Activated CD8-positive, alpha-beta memory T cell treated with anti-CD3 and anti-CD28 coated beads, Interleukin-2, amount 50 U/mL, for 1 hour (primary cell): ENCODE measurements around the gene DNM3.
"Not testable (repeated sequence)": the region's sequence is repeated elsewhere in the genome, so short reads cannot be mapped to it uniquely, and the experiment has no call there.

ENCODE experiments used
- DNase-seq: peaks from one replicate; pipeline ENCODE4 v3.0.0-alpha.2; 2020; ENCODE audit errors: extremely low read depth

DNM3 gene

DNA sequence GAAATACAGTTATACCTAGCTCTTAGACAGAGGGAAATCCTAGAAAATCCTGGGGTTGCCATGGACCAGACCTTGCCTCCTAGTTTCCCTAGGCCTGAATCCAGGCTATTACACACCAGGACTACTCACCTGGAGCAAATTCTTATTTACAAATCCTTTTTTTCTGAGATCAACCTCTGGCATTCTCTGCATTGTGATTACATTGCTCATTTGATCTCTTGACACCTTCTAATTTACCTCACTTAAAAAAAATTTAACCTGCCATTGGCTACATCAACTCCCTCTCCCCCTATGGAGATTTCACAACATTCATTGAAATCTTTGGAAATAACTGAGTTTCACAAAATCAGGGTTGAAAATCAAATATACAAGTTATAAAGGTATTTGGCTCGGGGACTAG, 576.3 kb downstream of the DNM3 start:
- no peak for DNase-seq

DNA sequence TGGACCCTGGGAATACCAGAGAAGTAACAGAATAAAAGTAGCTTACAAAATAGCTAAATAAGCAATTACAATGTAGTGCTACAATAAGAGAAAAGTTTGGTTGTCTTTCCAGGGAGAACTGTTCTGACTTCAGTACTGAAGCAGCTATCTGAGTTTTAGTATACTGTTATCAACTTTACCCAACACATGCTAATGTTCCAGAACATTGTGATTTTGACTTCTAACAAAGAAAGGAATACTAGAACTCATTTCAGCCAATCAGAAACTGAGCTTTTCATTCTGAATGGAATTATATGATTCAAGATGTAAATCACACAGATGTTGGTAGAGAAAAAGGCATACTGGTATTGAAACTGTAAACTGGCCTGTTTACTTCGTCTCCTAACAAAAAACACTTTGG, 579.1 kb downstream of the DNM3 start, which contains the start of gene C1orf105:
C1orf105 (plus strand) TSS at position 301 of the 400 bp plus-strand sequence. CDS start 201 bp downstream, outside the sequence.
- no peak for DNase-seq

DNA sequence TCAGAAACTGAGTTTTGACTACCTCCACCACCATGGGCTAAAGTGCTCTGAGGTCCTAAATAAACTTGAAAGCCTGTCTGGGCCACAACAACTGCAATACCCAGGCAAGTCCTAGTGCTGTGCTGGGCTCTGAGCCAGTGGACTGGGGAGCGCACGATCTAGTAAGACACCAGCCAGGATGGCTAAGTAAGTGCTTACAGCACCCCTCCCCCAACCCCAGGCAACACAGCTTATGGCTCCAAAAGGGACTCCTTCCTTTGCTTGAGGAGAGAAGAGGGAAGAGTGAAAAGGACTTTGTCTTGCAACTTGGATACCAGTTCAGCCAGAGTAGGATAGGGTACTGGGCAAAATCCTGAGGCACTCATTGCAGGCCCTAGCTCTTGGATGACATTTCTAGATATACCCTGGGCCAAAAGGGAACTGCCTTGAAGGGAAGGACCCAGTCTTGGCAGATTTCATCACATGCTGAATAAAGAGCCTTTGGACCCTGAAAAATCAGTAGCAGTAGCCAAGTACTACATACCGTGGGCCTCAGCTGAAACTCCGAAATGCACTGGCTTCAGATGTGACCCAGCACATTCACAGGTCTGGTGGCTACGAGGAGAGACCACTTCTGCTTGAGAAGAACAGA, 580.8 kb downstream of the DNM3 start:
- DNase-seq, result no peak

DNA sequence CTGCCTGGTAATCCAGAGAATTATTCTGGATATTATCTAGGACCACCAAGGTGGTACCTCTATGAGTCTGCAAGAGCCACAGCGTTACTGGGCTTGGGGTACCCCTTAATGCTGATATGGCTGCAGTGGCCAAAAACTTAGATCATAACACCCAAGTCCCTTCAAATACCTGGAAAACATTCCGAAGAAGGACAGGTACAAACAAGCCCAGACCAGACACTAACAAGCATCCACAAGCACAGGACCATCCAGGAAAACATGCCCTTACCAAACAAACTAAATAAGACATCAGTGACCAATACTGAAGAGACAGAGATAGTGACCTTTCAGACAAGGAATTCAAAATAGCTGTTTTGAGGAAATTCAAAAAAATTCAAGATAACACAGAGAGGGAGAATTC, 582.0 kb downstream of the DNM3 start:
- no peak for DNase-seq

DNA sequence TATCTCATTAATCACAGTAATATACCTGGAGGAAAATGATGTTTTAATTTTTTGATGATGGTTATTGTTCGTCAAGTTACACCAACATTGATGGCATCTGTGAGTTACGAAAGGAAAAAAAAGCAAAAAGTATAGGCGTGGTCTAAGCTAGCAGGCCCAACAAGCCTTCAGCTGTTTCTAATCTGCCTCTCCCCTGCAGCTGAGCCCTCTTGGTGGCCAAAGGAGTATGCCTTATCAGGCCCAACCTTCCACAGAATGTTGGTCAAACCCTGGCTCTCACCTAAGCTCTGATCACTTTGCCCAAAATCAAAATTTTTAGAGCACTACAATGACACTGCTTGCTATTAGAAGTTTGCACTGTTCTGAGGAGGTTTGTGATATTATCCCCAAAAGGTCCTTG, 584.0 kb downstream of the DNM3 start:
- no peak for DNase-seq

DNA sequence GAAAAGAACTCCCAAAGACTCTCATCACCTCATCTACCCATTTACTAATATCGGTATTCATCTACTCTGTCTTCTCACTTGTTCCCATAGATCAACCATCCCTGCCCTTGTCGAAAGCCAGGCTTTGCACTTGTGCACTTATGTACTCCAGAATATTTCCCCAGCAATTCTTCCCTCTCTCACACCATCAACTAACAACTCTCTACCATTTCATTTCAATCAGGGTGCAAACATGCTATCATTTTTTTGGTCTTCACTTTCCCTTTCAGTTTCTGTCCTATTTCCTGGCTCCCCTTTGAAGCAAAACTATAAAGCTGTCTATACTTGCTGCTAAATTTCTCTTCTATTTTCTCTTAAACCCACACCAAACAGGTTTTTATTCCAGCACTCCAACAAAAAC, 585.9 kb downstream of the DNM3 start:
- no peak for DNase-seq

DNA sequence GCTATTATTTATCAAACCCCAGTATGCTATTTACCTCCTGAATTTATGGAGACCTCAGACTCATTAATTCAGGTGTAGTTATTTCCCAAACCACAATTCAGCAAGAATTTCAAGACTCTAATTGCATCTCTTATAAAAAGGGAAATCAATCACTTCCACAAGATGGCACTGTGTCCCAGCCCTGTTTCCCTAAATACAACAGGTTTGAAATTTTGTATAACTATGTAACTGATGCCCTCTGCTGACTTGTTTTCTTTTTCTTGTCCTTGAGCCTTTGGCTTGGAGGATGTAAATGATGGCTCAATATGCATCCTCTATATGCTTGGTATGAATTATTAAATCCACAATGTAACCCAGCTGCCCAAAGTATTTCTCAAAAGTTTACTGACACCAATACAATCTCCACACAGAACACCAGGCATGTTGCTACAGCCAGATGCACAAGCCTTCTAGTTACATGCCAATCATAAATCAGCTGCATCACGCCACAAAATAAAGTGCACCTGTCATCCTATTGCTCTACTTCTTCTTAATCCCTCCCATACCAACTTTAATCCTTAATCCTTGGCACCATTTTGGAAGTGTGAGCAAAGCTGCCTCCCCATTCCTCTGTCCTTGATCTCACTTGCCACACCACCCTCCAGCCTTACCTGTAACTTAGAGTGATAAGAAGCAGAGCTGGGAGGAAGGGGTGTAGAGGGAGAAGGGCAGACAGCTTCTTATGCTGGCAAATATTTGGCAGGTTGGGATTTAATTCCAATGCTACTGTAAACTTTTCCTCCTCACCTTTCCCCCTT, 588.2 kb downstream of the DNM3 start:
- no peak for DNase-seq

DNA sequence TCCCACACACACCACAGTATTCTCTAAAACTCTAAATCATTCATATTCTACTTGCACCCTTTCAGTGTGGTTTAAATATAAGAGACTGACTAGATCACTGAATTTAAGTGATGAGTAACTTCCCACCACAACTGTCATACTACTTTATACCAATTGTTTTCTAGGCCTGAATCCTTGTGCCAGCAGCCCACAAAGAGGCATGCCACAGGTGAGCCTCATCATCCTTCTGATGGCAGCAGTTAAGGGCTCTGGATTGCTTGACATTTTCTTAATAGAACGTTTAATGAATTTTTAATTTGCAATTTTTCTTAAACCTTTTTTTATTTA, 588.8 kb downstream of the DNM3 start:
- no peak for DNase-seq

DNA sequence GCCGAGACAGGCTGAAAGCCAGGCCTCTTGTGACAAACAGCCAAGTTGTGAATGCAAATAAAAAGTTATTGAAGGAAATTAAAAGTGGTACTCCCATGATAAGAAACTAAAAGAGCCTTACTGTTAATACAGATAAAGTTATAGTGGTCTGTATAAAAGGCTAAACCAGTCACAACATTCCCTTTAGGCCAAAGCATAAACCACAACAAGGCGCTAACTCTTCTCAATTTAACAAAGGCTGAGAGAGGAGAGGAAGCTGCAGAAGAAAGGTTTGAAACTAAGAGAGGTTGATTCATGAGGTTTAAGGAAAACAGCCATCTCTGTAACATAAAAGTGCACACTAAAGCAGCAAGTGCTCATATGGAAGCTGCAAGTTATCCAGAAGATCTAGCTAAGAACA, 589.9 kb downstream of the DNM3 start:
- DNase-seq, result no peak

DNA sequence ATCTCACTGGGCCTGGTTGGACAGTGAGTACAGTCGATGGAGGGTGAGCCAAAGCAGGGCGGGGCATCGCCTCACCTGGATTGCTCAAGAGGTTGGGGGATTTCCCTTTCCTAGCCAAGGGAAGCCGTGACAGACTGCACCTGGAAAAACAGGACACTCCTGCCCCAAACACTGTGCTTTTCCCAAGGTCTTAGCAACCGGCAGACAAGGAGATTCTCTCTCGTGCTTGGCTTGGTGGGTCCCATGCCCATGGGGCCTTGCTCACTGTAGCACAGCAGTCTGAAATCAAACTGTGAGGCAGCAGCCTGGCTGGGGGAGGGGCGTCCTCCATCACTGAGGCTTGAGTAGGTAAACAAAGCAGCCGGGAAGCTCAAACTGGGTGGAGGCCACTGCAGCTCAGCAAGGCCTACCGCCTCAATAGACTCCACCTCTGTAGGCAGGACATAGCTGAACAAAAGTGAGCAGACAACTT, 590.5 kb downstream of the DNM3 start:
- no peak for DNase-seq

DNA sequence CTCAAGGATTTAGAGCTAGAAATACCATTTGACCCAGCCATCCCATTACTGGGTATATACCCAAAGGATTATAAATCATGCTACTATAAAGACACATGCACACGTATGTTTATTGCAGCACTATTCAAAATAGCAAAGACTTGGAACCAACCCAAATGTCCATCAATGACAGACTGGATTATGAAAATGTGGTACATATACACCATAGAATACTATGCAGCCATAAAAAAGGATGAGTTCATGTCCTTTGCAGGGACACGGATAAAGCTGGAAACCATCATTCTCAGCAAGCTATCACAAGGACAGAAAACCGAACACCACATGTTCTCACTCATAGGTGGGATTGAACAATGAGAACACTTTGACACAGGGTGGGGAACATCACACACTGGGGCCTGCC, 595.9 kb downstream of the DNM3 start:
- not testable (repeated sequence) for DNase-seq

DNA sequence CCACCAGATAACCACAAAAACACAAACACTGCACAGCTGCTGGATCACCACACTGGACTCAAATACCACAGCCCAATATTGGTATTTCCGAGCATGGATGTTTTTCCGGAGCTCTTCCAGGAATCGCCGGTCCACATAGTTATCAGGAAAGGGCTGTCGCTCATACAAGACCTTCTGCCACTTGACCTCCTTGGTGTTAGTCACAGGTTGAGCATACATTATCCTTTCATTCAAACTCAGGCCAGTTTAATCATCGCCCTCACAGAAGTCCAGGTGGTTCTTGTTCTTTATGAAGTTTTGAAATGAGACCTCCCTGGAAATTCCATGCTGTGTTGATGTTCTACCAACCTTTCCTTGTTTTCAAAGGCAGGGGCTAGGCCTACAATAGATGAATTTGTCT, 601.1 kb downstream of the DNM3 start:
- DNase-seq, result no peak

DNA sequence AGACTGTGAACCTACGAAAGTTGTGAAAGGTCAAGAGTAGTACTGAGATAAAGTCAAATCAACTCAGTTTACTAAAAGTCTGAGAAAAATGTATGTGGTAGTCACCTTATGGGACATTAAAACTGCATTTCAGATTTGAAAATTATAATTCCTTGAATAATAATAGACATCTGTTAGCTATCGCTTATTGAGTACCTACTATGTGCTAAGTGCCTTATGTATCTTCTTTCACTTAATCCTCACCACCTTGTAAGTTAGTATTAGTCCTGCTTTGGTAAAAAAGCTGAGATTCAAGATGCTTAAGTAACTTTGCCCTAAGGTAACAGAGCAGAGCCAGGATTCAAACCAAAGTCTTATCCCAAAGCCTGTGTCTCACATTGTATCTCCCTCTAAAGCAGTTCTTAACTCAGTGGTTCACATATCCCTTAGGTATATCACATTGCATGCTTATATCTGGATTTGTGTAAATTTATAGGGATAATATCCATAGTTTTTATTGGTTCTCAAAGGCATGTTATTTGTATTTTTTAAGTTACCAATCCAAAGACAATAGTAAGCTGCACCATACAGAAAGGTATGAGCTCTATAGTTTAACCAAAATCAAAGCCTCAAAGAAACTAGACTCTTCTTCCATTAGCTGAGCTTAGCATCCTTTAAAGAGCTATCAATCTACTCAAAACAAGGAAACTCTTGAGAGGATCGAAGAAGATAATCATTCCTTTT, 601.7 kb downstream of the DNM3 start:
- no peak for DNase-seq

DNA sequence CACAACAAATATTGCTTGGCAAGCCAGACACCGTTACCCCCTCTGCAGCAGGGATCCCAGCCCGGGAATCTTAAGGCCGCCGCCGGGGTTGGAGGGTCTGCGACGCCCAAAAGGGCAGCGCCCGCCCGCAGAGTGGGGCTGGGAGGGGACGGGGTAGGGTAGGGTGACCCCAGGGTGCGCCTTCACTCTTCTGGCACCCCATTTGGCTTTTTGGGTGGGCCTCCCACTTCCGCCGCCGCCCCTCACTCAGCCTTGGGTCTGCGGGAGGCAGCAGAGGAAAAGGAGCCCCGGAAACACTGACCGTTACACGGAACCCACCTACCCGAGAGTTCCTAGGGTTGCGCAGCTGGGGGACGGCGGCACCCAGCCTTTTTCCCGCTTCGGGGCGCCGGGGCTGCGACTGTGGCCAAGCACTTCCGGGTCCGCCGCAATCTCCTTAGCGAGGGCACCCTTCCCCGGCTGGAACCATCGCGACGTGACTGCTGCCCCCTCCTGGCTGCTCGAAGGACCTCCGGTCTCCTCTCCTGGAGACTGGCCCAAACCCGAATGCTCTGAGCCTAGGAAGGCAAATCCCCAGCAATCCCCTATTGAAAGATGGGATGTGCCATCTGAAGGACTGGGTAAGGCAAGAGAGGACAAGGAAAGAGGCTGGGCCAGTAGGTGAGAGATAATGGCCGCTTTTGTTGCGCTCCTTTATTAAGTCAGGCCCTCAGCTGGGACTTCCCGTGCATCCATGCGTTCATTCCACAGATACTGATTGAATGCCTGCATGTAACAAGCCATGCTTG, 602.6 kb downstream of the DNM3 start, which contains the start of gene PIGC:
PIGC (minus strand) TSS at position 404 of the 788 bp plus-strand sequence. CDS start 1,447 bp downstream, outside the sequence.
- peak; percentile 84 for DNase-seq

DNA sequence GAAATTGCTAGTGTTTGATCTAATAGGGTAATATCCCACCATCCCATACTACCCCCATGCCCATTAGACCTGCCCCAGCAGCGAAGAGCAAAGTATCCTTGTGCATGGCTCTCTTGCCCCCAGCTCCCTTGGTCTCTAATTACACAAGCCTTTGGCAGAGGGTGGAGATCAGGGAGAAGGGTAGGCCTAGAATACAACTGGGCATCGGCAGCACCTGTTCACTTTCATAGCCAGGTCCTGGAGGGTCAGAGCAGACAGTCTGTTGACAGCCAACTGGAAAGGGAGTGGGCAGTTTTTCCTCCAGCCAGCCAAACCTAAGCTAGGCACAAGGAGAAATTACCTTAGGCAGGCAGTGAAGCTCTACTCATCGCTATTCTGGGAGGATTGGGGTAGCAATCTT, 605.2 kb downstream of the DNM3 start:
- no peak for DNase-seq

DNA sequence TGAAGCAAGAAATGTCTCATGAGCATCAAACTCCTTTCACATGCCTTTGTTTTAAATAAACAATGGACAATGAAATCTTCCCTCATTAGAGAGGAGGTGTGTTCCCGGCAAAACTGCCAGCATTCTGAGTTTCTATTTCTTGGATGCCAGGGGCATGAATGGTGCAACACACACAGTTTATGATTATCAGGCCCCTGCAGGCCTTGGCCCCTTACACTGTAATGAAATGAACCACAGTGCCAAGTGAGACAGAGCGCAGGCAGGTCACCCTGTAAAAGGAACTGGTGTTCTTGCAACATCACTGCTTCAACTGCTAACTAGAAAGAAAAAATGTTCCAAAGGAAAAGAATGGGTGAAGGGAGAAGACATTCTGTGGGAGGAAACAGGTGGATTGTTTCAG, 606.3 kb downstream of the DNM3 start:
- no peak for DNase-seq

DNA sequence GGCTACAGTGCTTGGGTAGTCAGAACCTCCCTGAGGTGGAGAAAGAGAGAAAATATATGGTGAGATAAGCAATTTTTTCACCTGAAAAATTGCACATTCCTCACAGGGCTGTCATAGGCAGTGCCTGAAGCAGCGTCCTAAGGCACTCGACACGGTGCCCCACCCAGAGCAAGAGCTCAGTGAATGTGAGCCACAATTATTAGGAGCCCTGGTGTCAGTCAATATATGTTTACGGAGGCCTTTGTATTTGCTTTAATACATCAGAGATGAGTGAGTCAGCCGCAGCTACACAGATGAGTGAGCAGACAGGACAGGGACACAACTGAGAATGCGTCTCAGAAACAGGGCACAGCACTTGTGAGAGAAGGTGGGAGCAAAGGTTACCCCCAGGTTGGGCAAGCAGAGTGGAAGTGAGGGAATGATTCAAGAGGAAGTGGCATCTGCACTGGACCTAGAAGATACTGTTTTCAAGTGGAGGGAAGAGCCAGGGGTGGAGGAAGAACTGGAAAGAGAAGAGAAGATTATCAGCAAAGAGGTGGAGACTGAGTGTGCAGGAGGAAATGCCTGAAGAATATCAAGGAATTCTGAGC, 607.8 kb downstream of the DNM3 start:
- DNase-seq, result no peak

DNA sequence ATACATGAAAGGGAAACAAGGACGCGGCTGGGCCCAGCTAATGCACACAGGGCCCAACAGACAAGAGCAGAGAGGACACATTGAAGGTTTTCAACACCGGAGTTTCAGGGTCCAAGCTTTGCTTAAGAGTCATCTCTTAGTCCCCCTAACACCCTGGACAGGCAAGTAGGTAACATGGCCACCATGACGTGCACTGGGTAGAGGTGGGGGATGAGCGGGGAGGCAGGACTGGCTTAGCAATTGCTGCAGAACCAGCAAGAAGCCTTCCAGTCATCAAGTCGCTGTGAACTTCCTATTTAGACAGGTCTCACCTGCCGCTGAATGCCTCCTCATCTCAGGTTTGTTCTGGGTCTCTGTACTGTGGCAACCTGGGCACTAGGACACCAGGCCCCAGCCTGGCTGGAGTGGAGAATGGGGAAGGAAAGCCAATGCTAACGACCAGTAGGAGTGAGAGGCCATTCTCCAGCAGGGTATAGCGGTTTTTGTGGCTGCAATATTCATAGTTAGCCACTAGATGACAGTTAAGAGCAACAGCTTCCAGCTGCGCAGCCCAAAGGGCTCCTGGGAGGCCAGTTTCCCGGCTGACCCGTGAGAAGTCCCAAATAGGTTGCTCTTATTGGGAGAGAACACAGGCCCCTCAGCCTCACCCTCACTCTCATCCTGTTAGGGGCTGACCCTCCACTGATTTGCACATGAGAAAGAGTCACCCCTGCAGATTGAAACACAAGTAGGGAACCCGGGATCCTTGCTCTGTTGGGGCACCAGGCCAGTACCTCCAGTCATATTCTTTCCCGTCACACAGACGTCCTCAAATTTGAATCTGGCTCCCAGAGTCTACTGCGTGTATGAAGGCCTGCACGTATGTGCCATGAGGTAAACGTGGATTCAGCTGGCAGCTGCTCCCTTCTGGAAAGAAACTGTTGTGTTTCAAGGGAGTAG, 608.6 kb downstream of the DNM3 start:
- no peak for DNase-seq

DNA sequence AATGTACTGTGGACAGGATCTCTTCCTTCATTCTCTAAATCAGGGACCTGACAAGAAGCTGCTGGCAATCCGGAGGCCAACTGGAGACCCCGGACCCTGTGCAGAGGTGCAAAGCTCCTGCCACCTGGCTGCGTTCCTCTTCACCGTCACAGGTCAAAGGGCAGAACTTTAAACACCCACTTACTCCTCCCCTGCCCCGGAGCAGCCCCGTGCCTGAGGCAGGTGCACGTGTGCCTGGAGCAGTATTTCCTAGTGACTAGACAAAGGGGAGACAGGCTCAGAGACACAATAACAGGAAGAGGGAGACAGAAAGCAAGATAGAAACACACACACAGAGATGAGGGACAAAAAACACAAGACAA, 609.2 kb downstream of the DNM3 start:
- DNase-seq, result no peak

DNA sequence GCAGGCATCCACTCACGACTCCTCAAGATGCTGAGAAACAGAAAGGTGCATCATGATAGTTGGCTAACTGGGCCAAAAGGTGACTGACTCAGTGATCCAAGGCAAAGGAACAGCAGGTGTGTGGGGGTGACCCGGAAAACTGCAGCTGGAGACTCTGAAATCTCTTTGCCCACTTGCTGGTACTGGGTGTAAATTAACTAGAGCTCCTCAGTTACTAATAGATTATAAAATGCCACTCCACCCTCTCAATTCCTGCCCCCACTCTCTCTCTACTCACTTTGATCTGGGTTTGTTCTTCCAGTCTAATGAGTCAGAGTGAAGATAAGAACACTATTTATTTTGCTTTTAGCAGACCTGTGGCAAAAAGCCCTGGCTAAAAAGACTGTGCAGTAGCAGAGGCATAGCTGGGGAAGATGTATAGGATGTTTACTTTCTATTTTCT, 609.7 kb downstream of the DNM3 start:
- no peak for DNase-seq
